AML-193 (cell line): ENCODE results near the gene RASAL3.

ENCODE experiments used
- DNase-seq, 2 experiments: peaks; one replicate each; lab custom pipeline; 2025; lab: John Stamatoyannopoulos, UW

The RASAL3 gene

DNA sequence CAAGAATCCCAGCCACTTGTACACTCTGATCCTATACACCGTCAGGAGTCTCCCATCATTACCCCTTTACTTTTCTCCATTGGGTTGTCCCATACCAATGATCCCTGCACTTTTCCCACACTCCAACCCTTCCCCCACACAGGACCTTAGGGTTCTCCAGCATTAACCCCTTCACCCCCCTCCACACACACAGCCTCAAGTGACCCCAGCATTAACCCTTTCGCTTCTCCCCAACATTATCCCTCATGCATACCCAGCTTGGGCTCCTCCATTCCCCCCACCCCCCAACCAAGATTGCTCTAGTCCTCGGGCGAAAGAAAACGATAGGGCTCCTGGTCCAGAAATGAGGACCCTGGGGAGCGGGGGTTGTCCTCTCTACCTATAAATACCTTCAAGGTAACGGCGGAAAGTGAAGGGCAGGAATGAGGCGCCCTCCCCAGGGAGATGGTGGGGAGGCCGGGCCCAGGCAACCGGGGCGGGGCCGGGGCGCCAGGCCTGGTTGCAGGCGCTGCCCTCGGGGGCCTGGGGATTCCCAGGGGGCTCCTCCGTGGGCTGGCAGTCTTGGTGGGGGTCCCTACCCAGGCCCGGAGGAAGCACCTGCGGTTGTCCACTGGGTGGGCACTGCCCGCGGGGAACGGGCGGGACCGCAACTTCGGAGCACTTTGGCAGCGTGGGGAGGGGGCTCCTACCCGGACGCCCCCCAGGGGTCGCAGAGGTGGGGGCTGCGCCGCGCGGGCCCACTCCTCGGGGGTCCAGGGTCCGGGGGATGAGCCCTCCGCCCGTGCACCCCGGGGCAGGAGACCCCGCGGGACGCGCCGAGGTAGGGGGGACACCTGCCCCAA, 15.3 kb downstream of the RASAL3 start:
- no peak for DNase-seq

DNA sequence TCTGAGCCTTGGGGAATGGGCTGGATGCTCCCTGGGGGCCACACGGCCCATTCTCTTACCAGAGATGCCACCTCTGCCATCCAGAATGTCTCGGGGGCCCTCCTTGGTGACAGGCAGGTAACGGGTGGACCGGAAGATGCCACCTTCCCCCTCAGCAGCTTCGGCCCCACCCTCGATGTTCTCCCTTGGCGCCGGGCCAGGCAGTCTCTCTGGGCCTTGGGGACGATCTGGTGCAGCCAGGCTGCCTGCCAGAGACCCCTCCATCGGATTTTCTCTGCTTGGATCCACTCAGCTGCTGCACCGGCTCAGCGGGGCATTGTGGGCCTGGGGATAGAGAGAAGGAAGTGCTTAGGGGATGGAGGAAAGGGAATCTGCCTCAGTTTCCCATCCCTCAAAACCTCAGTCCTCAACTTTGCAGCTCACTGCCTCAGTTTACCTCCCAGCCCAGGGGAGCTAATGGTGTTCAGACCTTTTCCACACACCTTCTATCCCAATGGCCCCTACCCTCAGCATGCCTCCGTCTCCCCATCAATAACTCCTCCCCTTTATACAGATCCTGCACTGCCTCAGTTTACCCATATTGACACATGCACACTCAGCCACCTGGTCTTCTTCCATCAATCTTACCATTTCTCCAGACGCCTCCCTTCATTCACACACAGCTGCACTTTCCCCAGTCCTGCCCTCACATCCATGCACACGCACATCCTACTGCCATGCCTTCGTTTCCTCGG, 16.1 kb downstream of the RASAL3 start:
- no peak for DNase-seq

DNA sequence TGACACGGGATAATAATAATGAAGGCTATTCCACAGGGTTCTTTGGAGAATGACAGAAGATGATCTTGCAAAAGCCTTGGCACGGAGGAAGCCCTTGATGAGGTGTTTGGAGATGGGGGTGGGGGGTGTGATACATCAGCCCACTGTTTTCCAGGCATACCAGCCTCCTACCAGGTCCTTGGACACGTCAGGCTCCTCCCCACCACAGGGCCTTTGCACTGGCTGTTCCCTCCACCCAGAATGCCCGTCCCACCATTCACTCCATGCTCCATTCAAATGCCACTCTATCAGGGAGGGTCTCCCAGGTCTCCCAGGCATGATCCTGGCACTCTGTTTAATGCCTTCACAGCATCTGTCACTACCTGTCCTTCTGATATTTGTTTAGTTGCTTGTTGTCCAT, 17.3 kb downstream of the RASAL3 start:
- no peak for DNase-seq

DNA sequence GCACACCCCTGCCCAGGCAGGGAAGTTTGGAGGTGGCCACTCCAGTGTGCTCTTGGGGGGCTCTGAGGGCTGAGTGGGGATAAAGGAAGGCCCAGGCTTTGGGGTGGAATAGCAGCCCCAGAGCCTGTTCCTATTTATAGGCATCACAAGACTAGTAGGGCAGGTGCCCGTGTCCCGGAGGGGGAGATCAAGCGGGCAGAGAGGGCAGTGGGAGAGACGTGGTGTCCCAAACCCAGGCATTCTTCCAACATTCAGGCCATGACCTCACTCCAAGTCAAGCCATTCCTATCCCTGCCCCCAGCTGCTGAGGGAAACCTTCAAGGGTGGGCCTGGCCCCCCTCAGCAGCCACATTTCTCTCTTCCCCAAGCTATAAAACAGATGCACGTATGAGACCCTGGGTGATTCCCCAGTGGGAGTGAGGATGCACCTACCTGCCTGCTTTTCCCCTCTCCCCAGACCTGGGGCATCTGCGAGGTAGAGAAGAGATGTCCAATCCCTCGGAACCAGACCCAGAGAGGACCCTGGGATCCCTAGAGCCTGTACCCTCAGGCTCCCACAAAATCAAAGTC, 18.5 kb downstream of the RASAL3 start:
- DNase-seq, result no peak

DNA sequence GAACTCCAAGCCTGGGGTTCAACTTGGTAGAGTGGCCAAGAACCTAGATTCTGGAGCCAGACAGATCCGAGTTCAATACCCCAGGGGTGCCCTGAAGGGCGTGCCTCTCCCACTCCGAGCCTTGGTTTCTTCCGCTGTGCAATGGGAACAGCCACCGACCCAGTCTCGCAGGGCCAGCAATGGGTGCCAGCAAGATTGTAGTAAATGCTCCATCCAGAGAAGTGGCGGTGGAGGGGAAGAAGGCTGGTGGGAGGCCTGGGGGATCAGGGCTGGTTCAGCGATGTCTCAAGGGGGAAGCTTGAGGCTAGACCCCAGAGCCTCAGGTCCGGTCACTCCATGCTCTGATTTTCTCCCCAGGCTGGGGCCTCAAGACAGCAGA, 19.1 kb downstream of the RASAL3 start:
- DNase-seq, result no peak

DNA sequence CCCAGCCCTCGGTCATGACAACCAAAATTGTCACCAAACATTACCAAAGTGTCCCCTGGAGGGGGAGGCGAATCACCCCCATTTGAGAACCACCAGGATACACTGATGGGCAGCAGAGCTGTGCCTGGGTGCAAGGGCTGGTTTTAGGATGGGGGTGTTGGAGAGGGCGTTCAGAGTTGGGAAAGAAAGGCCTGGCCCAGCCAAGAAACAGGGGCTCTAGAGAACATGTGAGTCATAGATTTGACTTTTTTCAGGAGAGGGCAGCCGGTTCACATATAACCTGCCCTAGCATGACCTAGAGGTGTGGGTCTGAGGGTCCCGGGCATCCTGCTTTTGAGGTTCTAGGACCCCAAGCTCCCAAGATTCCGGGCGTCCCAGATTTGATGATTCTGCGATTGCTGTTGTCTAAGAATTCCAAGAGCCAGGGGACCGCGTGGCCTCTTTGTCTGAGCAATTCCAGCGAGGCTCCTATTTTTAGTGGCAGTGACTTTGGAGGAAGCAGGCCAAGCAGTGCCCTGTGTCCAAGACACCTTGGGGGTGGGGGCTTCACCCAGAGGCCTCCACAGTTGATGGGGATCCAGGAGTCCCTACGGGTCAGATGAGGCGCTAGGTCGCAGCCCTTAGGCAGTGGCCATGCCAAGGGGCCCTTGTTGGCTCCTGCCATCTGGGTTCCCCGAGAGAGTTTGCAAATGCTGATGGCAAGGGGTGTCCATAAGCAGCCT, 19.7 kb downstream of the RASAL3 start:
- DNase-seq, result no peak

DNA sequence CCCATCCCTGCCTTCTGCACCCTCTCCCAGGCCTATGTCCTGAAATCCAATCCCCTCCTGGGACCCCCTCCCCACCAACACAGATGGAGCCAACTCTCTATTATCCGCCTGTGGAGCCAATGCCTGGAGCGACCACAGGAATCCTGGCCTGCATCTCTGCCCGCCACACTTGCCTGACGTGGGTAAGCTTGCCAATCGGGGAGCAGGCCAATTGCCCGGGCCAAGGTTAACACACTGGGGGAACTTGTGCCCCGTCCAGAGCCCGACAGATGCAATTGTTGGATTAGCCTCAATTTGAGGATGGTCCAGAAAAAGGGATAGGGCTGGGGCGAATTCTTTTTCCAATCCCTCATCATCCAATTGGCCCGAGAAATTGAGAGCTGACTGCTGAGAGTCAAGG, 20.5 kb downstream of the RASAL3 start:
- DNase-seq, result no peak

DNA sequence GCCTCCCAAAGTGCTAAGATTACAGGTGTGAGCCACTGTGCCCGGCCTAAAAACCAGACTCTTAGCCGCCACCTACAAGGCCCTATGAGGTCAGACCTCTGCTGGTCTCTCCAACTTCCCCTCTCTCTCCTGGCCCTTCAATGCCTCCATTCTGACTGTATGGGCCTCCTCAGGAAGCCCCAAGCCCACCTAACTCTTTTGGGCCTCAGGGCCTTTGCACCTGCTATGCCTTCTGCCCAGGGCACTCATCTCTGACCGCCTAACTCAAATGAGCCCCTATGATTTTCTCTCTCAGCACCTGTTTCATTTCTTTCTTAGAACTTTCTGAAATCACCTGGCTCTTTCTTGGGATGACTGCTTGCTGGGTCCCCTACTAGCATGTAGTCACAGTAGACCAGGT, 21.0 kb downstream of the RASAL3 start:
- no peak for DNase-seq

DNA sequence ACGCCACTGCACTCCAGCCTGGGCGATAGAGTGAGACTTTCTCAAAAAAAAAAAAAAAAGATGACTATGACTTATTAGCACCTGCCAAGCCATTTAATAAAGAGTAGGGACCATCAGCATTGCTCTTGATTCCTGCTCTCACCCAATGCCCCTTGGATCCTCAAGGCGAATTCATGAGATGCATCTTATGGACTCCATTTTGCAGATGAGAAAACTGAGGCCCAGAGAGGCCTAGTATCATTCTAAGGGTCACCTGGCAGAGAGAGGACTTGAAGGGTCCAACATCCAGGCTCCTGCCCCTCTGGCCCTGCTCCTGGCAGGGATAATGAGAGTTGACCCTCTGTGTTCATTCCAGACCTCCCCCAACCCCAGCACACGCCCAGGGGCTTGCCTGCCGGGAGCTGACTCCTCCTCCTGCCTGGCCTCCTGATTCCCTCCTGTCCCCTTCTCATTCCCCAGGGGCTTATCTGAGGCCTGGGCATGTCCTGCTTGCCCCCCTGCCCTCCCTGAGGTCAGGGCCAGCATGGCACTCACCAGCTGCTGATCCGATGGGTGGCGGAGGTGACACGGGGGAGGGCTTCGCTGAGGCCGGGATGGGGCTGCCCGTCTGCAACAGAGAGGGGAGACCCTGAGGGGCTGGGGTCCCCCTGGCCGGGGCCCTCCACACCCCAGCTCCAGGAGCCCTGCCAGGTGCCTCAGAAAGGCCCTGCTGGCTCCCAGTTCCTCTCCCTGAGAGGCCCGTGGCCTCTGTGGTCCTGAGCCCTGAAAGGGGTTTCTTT, 22.0 kb downstream of the RASAL3 start:
- no peak for DNase-seq

DNA sequence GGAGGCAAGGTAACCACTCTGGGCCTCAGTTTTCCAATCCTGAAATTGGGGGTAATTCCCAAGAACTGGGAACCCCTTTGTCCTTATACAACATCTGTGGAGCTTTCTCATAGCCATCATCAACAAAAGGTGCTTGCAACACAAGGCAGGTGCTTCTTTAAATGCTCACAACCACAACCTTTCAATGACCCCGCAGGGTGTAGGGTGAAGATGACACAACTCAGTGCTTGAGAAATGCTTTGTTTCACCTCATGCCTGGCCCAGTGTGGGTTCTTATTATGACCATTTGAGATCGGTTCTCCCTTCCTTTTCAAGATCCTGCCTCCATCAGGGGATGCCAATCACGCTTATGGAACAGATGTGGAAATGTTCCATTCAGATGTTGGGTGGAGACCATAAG, 23.0 kb downstream of the RASAL3 start:
- no peak for DNase-seq

DNA sequence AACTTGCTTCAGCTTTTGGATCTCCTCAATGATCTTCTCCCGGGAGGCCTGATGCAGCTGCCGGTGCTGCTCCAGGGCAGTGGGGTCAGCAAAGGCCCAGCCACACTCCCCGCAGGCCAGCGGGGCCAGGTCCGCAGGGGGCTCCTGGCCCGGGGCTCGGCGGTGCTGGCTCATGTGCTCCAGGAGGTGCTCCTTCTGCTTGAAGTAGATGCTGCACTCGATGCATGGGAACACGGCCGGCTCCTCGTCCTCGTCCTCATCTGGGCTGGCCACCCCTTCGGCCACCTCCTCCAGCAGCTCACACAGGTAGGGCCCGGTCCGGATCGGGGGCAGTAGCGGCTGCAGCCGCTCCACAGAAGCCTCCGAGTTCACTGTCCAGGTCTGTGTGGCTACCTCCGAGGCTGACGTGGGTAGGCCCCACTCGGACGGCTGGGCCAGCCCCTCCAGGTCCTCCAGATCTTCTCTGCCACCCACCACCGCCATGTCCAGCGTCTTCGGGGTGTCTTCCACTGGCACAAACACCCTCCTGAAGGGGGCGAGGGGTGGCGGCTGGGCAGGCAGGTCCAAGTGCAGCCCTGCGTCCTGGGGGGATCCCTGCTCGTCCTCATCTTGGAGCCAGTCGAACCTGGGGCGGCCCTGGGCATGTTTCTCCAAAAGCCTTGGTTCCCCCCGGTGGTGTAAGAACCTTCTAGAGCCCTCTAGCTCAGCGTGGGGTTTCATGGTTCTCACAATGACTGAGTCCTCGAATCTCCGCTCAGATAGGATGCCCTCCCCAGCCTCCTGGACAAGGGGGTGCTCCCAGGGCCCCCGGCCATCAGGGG, 24.3 kb downstream of the RASAL3 start:
- no peak for DNase-seq

DNA sequence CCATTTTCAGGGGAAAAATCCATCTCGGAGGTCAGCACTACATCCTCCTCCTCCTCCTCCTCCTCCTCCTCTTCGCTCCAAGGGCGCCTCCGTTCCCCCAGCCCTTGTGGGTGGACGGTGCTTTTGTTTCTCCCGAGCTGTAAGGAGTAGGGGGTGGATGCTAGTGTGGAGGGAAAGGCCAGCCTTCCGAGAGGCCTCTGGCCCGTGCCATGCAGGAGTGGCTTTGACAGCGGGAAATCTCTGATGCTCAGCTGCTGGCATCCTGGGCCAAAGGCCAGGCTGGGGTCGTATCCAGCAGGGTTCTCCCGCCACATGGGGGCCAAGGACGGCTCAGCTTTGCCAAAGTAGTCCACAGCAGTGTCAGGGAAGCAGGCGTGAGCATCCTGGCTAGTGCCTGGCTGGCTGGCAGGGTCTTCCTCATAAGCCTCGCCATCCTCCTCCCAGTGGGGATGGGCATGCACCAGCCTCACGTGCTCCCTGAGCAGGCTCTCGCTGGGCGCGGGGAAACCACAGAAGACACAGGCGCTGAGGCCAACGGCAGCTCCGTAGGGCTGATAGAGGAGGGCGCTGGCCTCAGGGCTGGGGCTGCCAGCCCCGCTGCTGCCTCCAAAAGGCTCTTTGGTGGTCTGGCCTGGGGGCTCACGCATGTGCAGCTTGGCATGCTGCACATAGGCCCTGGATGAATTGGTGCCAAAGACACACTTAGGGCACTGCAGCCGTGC, 25.1 kb downstream of the RASAL3 start:
- DNase-seq, result no peak

DNA sequence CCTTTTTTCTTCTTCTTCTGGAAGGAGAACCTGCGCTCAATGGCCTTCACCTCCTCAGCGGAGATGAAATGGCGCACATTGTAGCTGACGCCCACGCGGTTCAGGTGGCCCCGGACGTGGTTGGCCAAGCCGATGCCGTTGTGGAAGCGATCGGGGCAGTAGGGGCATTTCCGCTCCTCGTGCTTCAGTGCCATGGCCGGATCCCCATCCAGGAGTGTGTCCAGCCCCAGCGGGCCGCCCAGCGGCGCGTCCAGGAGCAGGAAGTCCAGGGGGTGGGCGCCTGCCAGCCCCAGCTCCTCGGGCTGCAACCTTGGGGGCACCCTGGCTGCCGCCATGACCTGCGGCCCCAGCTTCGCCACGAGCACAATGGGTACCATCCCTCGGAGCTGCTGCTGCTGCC, 25.8 kb downstream of the RASAL3 start:
- DNase-seq, result no peak

DNA sequence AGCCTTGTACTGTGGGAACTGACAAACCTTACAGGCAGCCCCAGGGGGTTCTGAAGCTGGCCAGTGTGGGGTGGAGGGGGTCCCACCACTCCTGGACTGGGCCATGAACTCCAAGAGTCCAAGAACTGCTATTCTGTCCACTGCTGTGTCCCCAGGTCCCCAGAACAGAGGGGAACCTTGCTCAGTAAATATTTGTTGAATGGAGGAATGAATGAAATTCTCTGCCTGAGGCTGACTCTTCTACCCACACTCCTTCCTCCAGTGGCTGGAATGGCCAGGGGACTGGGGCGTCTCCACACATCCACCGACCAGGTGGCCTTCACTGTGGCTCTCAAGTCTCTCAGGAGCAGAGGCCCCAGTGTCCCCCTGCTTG, 26.2 kb downstream of the RASAL3 start:
- no peak for DNase-seq

DNA sequence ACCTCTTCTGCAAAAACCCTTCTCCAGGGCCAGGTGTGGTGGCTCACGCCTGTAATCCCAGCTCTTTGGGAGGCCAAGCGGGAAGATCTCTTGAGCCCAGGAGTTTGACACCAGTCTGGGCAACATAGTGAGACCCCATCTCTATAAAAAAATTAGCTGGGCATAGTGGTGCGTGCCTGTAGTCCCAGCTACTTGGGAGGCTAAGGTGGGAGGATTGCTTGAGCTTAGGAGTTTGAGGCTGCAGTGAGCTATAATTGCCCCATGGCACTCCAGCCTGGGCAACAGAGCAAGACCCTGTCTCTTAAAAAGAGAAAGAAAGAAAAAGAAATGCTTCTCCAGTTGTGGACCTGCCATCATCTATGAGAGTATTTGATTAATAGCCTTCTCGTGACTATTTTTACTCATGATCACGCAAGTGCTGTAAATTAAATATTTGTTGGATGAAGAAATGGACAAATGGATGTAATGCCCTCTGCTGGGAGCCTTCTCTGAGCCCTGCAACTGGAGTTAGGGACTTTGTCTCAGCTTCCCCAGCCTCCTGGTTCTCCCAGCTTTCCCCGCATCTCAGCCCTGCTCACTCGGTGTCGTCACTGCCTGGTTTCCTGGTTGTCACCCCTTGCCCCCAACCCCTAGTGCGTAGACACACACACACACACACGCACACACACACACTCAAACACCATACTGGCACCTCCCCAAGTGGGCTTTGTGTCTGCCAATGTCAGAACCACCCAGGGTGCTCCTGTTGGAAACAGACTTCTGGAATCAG, 26.8 kb downstream of the RASAL3 start:
- no peak for DNase-seq

DNA sequence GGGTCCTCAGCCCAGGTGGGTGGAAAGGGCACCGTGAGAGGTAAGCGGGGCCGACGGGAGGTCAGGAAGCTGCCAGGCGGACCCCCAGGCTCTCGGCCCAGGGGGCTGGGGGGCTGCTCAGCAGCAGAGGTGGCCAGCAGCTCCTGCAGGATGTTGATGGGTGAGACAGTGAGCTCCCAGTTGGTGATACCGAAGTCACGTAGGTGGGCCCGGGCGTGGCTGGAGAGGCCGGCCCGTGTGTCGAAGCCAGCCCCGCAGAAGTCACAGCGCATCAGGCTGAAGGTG, 27.6 kb downstream of the RASAL3 start:
- no peak for DNase-seq

DNA sequence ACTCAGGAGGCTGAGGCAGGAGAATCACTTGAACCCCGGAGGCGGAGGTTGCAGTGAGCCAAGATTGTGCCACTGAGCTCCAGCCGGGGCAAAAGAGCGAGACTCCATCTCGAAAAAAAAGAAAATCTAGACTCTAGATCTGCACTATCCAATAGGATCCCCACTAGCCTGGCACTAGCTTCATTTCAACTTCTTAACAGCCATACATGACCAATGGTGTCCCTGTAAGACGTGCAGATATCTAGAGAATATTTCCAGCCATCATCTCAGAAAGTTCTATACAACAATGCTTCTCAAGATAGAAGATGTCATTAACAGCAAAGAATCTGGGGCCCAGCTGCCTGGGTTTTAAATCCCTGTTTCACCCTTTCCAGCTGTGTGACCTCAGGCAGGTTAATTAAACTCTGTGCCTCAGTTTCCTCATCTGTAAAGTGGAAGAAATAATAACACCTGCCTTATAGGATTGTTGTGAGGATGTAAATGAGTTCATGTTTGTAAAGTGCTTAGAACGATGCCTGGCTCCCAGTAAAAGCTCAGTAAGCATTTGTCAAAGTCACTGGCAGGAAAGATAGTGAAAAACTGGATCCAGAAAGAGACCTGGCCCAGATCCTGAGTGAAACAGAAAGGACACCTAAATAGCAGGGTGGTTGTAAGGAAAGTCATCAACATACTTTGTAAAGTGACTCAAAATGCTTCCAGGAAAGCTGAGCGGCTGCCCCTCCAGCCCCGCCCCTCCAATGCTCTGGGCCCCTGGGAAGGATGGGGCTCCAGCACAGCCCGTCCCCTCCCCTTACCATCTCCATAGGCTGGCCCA, 28.1 kb downstream of the RASAL3 start:
- no peak for DNase-seq

DNA sequence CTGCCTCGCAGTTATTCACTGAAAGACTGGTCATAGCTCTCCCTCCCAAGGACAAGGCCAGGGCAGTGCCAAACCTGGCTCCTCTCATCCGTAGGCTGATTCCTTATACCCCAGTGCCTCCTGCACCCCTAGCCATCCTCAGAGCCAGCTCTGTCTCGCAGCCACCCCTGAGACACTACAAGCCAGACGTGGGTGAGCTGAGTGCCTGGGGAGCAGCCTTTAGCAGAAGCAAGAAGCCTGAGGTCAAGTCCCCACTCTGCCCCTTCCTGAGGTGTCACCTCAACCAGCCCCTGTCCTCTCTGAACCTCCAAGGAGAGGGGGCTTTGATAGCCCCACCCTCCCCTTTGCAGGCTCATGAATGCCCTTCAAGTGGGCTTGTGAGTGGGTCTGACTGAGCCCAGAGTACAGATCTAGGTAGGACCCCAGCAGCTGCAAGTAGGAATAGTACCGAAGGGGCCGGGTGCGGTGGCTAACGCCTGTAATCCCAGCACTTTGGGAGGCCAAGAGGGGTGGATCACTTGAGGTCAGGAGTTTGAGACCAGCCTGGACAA, 30.8 kb downstream of the RASAL3 start:
- no peak for DNase-seq
